HG02610 (cell line): ENCODE data around the gene CBX1.
A peak's percentile ranks its signal among the peaks of the same experiment; 100 is the strongest.

ENCODE experiments used
- ATAC-seq: cut with Tn5 transposase; IDR thresholded peaks from one replicate; pipeline ENCODE4 v1.9.1; 2021; ENCODE audit warnings: mild to moderate bottlenecking, moderate library complexity; ENCODE audit not compliant: unreplicated experiment

CBX1 gene

DNA sequence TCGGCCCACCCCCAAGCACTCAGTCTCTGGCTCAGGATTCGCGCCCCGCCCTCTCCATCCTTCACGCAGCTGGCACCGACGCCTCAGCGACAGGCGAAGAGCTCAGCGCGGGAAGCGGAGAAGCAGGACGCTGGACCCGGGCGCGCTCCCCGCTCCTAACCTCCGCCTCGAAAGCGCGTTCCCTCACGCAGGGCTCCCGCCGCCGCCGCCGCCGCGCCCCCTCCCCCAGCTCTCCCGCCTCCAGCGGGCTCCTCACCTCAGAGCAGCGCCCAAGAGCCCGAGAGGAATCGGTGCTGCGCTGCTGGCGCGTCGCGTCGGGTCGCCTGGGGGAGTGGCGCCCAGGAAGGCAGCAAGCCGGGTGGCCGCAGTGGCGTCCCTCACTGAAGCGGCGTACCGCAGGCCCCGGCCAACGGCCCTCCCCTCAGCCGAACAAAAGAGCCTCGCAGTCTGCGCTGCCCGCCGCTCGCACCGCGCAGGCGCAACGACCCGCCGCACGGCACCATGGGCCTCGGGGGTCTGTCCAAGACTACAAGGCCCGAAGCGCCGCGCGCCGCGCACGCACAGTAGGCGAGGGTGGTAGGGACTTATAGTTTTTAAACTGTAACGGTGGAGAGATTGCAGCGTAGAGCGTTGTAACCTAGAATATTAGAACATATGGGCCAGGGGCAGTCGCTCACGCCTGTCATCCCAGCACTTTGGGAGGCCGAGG is at the start of gene CBX1:
Gene CBX1 (minus strand): TSS at position 467 of the 709 bp plus-strand sequence. CDS start 24,474 bp downstream, outside the sequence.
- ATAC-seq = peak; percentile 93

DNA sequence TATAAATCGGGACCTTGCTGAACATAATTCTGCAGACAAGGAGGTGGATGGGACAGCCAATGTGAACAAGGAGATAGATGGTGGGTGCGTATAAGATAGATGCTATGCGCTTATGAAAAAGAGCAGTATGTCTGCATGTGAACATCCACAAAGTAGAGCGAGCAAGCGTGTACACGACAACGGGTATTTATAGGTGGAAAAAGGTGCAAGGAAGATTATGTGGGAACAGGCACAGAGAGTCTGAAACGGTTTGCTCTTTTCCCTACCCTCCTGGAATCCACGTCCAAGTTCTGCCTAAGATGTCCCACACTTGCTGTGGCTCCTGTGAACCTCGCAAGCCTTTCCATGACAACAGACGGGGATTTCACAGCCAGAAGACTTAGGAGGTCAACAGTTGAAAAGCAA is 49.3 kb upstream of the CBX1 start:
- no peak for ATAC-seq

DNA sequence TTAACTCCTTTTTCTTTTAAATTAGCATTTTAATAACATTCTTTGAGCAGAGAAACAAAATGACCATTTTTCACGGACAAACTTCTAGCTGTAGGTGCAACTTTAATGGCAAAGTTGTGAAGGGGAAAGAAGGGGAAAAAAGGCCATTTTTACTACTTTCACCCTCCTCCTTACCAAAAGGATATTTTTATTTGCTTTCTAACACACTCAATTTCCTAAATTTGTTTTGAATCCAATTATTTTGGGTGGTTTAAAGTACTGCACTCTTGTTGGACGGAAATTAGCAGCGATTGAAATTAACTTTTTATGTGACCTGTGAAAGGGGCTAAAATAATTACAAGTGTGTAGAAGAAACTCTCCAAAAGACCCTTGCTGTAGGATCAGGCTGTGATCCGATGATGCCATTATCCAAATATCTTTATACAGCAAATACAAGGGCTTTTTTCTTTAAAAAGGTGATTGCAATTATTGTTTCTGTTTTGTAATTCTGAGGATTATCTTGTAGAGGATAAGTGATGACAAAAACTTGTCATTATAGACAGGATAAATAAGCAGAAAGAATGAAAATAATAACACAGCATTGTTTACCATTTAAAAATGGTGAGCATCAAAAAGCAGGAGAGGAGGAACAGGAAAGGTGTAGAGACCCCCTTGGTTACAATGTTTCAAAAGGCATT is 48.6 kb upstream of the CBX1 start:
- ATAC-seq = no peak

DNA sequence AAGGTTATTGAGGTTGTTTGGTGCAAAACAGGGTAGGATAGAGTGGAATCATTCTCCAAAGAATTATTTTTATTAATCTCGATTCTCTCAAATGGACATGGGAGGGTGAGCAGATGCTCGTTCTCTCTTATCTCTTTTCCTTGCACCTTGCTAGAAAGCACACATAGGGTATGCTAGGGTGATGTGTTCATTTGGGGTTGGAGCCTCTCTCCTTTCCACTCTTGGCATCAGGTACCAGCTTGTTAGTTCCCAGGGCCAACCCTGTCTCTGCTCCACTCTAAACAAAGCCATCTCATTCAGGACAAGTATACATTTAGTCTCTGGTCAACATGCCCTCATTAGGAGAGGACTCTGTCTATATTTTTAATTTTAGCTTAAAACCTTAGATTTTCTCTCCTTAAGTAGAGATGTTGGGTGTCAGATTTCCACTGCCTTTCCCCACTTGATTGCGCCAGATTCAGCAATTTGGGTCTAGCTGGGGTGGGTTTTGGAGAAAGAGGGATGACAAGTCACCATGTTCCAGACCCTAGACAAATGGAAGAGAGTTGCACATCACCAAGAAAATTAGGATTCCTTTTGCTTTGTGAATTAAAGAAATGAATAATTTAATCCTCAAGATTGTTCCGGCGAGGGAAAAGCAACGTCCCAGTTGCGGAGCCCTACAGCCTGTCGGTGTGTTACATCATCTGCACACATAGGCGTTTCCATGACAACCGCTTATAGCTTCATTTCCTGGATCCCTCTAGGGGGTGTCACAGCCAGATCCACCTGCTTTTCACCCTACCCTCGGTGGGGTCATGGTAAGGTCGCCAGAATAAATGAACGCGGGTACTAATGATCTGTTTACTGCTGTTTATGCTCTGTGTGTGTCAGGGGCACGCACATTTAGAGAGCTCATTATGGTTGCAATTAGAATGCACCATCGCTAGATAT is 47.8 kb upstream of the CBX1 start:
- no peak for ATAC-seq

DNA sequence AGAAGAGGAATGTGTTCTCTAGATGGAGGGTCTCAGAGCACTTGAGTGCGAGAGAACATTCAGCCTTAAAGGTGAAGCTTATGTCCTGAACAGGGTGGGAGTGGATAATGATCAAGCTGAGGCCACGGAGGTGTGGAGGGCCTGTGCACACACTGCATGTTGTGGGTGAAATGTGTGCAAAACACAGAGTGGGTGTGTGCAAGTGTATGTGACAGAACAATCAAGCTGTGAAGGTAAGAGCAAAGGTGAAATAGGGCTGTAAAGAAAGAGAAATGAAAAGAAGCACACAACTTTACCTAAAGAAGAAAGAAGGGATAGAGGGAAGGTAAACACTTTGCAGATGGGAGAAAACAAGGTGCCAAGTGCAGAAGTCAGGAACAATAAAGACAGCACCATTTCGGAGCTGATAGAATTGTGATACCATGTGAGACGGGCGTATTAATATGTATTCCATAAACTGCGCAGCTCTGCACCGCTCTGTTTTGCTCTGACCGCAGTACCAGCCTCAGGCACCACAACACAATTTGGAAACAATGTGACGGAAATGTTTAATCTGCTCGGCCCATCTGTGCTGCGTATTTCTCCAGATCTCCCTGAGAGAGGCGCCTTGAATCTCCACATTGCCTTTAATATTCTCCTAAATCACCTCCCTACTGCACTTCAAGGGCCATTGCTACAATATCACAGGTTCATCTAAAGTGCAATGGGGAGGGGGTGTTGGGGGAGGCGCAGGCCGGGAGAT is 46.9 kb upstream of the CBX1 start:
- no peak for ATAC-seq

DNA sequence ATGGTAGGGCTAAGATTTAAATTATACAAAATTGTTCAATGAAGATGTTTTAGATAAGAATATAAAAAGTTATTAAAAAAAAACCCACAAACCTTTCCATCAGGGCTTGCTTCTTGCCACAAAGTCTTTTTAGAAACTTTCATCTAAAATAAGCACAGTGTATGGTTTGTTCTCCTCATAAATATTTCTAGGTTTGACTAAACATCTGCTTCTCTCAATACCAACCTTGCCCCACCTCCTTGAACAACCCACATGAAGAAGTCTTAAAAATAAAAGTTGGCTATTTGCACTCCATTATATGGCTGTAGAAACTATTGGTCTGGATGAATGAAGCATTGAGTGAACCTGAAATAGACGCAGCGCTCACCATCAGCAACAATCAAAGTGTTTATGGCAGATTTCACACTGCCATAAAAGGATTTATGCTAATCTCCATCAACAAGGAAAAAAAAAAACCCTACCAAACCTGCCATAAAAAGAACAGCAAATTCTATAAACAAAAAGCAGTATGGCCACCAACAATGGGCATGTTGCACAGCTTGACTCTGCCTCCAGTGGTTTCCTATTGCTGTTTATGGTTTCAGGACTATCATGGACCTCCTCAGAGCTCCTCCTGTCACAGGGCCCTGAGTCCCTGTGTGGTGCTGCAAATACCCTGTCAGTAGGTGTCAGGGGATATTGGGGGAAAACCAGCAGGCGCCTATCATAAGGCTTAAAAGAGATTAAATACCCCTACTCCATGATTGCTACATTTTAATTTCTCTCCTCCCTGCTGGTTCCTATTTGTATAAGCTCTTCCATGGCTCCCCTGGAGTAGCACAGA is 43.9 kb upstream of the CBX1 start:
- no peak for ATAC-seq

DNA sequence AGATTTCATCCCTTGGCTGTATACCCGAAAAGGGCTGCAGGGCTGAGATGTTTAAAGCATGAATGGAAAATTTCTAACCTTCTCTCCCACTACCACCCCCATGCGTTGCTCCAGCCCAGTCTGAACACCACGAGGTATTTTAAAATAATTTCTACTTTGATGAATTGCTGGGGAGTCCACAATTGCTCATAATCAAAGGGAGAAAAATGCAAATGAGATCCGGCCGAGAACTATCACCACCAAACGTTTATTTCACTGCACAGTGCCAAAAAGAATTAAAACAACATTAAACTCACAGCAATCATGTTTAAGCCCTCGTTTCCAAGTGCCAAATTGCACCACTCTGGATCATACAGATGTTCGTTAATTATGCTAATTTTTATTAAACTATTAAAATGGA is 43.0 kb upstream of the CBX1 start:
- no peak for ATAC-seq

DNA sequence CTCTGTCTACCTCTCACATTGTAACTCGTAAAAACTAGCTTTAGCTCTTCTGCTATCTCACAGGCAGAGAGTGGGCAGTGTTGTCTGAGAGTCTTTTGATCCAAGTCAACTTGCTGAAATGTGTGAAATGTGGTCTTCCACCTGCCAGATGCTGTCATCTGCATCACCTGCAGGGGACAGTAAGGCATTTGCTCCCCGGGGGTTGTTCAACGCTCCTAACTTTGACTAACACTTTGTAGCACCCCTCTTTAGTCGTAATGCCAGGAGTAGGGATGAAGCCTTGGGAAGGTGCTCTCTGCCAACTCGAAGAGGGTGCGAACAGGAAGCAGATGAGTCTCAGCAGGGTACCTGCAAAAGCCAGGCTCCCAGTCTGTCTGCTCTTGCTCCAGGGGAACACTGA is 42.4 kb upstream of the CBX1 start:
- no peak for ATAC-seq

DNA sequence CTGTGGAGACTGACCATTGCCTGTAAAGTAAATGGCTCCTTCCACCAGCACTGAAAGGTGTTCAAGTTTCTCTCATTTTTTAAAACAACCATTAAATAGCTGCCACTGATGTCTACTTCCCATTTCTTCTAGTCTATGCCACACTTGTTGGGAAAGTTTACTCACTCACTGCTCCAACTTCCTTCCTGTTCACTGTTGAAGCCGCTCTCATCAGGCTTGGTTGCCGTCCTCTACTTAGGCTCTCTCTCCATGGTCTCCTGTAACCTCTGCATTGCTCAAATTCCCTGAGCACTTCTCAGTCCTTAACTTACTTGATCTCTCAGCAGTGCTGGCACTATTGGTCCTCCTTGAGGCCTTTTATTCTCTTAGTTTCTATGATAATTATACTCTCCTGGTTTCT is 38.7 kb upstream of the CBX1 start:
- ATAC-seq = no peak

DNA sequence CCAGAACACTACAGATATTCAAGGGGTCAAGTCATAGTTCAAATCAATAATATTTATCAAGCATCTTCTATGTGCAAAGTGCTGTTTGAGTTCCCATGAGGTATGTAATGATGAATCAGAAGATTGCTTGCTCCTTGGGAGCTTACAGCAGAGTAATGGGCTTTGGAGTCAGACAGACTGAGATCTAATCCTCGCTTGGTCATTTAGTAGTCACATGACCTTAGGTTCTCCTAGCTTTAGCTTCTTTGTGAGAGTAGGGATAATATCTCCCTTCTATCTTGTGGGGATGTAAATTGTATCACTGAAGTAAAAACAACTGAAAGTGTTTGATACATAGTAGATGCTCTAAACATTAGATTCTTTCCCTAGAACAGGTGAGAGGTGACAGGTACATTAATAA is 36.4 kb upstream of the CBX1 start:
- ATAC-seq = no peak

DNA sequence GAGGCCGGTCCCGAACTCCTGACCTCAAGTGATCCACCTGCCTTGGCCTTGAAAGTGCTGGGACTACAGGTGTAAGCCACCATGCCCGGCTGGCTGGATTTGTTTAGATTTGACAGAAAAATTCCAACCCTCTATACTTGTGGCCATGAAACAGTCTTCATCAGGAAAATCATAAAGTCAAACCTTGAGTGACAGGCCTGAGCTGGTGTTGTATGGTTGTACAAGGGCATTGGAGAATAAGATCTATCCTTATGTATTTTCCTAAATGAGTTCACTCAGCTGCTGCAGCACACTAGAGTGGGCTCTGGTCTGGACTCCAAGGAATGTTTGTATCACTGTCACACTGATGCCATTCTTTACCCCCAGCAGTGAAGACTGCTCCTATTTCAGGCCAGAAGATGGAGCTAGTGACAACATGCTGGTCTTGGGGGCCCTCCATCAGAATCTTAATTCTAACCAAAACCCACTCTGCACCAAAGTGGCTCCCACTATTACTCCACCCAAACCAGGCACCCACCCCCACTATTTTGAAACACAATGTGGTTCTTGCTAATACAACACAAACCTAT is 33.7 kb upstream of the CBX1 start:
- ATAC-seq = no peak

DNA sequence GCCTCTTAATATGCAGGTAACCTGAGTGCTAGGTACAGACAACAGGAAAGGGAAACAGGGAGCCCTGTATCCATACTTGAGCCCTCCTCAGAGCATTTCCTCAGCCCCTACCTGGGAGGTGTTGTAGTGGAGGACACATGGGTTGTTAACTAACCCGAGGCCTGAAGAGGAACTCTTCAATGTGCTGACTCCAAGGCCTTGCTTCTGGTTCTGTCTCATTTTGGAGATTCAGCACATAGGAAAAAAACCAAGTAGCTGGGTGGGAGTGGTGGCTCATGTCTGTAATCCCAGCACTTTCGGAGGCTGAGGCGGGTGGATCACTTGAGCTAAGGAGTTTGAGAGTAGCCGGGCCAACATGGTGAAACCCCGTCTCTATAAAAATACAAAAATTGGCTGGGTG is 31.1 kb upstream of the CBX1 start:
- ATAC-seq = no peak

DNA sequence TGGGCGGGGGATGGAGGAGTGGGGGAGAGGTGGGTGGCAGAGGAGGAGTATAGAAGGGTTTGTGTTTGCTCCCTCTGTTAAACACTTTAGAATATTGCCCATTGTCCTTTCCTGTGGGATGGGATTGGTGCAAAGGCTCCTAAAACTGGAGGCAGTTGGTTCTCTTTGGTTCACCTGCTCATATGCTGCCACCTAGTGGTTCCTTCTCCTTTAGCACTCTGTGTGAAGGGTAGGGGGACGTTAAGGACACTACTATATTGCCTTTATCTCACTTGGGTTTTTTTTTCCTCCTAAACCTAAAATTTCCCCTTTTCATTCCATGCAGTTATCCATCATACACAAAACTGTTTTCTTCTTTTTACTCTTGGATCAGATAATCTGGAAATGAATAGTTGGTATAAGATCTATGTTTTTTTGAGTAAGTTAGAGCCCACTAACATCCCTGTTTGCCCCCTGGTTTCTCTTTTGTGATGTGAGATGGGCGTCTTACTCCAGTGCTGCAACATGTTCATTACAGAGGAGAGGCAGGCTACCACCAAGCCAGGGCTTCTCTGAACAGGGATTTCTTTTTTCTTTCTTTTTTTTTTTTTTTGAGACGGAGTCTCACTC is 30.0 kb upstream of the CBX1 start:
- no peak for ATAC-seq

DNA sequence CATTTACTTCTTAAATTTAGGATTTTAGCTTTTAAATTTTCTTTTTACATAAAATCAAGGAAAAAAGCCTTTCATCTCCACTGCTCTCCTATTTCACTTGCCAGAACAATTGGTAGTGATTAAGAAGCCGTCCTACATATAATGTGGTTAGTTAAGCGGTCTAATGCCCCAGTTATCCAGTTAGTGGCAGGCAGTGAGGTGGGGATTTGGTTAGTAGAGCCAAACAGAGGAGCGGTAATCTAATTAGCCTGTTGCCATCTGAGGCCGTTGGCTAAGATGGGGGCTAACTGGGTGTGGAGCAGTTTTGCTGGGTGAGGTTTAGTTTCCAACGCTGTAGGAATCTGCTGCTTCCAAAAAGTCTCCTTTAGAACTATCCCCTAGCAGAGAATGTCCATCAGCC is 28.7 kb upstream of the CBX1 start:
- ATAC-seq = no peak

DNA sequence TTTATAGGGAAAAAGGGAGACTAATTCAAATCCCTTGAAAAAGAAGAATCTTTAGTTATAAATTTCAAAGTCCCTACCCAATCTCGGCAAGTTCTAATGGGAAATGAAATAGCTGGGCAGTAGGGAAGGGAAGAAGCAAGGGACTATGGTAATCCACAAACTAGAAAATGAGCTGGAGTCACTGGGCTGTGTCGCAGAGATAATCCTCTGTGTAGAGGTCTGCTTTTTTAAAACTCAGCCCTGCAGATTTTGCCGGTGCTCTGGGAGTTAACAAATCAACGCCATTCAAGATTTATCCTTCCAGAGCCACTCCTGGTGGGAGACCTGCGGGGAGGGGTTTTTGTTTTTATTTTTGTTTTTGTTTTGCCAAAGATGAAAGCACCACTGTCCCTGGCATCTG is 27.1 kb upstream of the CBX1 start:
- ATAC-seq = no peak

DNA sequence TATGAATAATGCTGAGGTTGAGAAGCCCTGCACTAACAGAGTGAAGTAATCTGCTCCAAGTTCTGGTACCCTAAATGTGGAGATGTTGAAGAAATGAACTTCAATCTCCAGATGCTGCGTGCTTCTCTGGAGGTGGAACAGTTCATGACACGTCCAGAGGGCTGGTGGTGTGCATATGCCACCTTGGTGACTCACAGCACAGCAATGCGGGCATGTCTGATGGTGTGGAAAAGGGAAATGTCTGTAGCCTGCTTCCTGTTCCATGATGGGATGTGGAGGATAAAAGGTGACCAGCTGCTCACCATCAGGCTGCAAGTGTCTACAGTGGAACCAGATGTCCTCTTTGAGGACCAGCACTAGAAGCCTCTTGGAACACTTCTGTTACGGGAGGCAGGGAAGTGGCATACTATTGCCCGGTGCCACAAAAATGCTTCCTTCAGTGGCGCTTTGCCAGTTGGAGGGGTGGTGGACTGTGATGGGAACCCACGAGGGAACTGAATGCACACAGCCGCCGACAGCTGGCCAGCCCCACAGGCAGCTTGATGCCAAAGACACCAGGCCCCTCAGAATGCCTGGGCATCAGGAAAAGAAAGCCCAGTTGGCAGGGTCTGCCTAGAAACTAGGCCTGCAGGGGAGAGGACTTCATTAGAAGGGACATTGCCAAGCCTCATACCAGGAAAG is 26.2 kb upstream of the CBX1 start:
- ATAC-seq = no peak

DNA sequence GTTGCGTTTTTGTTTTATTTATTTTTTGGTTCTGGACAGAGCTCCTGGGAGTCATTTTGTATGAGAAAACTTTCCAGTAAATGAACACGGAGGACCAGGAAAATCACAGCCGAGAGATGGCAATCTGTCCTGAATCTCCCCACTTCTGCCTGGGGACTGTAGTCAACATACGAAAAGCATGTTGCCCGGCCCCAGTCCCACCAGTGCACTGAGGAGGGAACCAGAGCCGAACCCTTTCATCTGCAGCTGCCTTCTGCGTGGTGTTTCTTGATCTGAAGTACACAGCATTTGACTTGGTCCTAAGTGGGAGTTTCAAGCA is 25.2 kb upstream of the CBX1 start:
- ATAC-seq = no peak

DNA sequence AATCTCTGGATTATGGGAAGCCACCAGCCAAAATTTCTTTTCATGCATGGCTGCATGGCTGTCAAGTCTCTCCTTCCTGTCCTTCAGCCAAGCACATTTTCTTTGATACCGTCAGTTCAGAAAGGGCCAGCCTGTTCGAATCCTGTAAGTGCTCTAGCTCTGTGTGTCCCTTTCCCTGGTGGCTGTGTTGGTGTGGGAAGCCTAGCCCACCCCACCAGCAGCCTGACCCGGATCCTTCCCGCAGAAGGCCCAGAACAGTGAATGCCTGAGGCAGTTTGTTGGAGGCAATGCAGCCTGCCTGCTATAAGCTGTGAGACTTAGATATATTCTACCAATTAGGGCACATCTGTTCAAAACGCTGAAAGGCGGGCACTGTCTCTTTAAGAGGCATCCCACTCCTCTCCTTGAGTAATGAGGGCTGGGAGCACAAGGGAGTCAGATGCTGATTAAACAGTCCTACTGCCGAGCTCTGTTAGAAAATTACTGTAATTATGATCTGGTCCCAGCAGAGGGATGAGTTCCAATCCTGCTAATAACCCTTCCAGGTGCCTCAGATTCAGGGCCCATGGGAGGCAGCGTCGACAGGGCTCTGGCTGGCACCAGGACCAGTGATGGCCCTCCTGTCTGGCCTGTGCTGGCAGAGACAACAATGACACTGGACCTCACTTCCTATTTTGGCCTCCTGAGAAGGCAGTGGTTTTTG is 24.7 kb upstream of the CBX1 start:
- ATAC-seq = no peak
